ENCODE measurements around the gene ANKRD24. TPM values are rescaled to one million over a fixed set of nuclear protein-coding genes. Genes with fewer than 3 reads are reported as not detected.

Gene ANKRD24
- total RNA-seq, 4 donors from 2014 or later = 0.30 to 1.7 (median 0.61) TPM

DNA sequence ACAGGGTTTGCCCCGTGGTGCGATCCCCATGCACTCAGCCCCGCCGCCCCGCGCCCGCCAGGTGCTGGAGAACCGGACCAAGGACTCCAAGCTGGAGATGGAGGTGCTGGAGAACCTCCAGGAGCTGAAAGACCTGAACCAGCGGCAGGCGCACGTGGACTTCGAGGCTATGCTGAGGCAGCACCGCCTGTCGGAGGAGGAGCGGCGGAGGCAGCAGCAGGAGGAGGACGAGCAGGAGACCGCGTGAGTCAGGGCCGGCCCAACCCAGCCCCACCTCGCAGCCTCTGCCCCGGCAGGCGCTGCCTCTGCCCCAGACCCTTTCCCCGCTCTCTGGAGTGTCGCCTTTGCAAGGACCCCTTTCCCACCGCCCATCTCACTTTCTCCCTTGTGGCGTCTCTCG lies 75.7 kb downstream of the ANKRD24 start:
- no peak for DNase-seq (ENCODE audit: low spot score in 2 of 2)
- Histone ChIP-seq H3K4me3 (no peak overlapping the region), H3K27me3 (no peaks in the 10 kb centered on the region), H3K9me3 (peaks cover 0 to 7% (median 0%) of the 10 kb centered on the region in 4 donors), H3K27ac (no peak overlapping the region), H3K36me3 (peaks cover 2 to 100% (median 42%) of the 10 kb centered on the region in 3 donors), H3K4me1 (peaks cover 0 to 7% (median 0%) of the 10 kb centered on the region in 4 donors)
- no peak for TF ChIP-seq EP300 (IDR thresholded peaks at IDR 0.05)
- no peak for TF ChIP-seq POLR2A (IDR thresholded peaks at IDR 0.05)
- TF ChIP-seq, protein P1, sequence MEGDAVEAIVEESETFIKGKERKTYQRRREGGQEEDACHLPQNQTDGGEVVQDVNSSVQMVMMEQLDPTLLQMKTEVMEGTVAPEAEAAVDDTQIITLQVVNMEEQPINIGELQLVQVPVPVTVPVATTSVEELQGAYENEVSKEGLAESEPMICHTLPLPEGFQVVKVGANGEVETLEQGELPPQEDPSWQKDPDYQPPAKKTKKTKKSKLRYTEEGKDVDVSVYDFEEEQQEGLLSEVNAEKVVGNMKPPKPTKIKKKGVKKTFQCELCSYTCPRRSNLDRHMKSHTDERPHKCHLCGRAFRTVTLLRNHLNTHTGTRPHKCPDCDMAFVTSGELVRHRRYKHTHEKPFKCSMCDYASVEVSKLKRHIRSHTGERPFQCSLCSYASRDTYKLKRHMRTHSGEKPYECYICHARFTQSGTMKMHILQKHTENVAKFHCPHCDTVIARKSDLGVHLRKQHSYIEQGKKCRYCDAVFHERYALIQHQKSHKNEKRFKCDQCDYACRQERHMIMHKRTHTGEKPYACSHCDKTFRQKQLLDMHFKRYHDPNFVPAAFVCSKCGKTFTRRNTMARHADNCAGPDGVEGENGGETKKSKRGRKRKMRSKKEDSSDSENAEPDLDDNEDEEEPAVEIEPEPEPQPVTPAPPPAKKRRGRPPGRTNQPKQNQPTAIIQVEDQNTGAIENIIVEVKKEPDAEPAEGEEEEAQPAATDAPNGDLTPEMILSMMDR (IDR thresholded peaks at IDR 0.05) = no peak
- 92% methylated on average over 26 to 28 of the region's 28 CpGs for WGBS, 2 donors

DNA sequence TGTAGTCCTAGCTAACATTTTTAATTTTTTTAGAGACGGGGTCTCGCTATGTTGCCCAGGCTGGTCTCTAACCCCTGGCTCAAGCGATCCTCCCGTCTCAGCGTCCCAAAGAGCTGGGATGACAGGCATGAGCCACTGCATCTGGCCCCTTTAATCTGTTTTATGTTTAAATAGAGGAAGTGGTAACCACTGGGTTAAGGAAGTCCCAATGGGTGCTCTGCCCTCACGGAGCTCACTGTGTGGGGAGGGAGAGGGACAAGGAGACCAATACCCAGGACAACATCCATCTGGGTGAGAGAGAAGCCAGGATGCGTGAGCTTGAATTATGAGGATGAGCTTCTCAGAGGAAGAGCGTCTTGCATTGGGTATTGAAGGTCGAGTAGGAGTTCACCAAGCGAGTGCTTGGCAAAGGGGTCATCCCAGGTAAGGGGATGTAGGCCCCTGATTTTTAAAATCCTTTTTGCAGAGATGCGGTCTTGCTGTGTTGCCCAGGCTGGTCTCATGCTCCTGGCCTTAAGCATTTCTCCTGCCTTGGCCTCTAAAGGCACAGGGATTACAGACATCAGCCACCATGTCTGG lies 78.2 kb downstream of the ANKRD24 start:
- no peak overlapping the region for H3K27ac ChIP-seq
- peaks cover 2 to 98% (median 40%) of the 10 kb centered on the region in 3 donors for H3K36me3 ChIP-seq
- 85 to 95% methylated on average over 9 to 11 of the region's 11 CpGs for WGBS, 2 donors

DNA sequence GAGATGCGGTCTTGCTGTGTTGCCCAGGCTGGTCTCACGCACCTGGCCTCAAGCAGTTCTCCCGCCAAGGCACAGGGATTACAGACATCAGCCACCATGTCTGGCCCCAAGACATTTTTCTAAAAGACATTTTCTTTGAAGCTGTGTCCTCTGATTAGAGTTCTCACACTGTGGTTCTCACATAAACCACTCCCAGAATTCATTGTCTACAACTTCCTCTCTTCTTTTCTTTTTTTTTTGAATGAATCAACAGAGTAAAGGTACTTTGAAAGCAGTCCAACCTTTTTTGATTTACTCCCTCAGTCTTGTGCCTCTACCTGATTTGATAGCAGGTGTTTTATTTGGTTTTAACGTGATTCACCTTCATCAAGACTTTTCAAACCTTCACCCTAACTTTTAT lies 82.3 kb downstream of the ANKRD24 start:
- WGBS, 2 donors = 84 to 90% methylated on average over 4 of the region's 4 CpGs
- Histone ChIP-seq H3K27me3 (no peaks in the 10 kb centered on the region), H3K36me3 (peaks cover 2 to 98% (median 23%) of the 10 kb centered on the region in 3 donors), H3K27ac (no peak overlapping the region), H3K4me3 (no peak overlapping the region), H3K4me1 (peaks cover 0 to 10% (median 0%) of the 10 kb centered on the region in 4 donors), H3K9me3 (no peaks in the 10 kb centered on the region)
- TF ChIP-seq POLR2A (IDR thresholded peaks at IDR 0.05) (no peak), EP300 (IDR thresholded peaks at IDR 0.05) (no peak)
- TF ChIP-seq, protein P1 (IDR thresholded peaks at IDR 0.05) = no peak
- DNase-seq (ENCODE audit: low spot score in 2 of 2) = no peak

More for the DNA sequence above, 78.2 kb downstream of the ANKRD24 start:
- no peak for DNase-seq (ENCODE audit: low spot score in 2 of 2)
- H3K4me3 ChIP-seq = no peak overlapping the region
- peaks cover 0 to 7% (median 0%) of the 10 kb centered on the region in 4 donors for H3K9me3 ChIP-seq
- H3K27me3 ChIP-seq = no peaks in the 10 kb centered on the region
- H3K4me1 ChIP-seq = peaks cover 0 to 7% (median 0%) of the 10 kb centered on the region in 4 donors
- TF ChIP-seq EP300 (IDR thresholded peaks at IDR 0.05) (no peak), POLR2A (IDR thresholded peaks at IDR 0.05) (no peak)
- TF ChIP-seq, protein P1 (IDR thresholded peaks at IDR 0.05) = no peak

DNA sequence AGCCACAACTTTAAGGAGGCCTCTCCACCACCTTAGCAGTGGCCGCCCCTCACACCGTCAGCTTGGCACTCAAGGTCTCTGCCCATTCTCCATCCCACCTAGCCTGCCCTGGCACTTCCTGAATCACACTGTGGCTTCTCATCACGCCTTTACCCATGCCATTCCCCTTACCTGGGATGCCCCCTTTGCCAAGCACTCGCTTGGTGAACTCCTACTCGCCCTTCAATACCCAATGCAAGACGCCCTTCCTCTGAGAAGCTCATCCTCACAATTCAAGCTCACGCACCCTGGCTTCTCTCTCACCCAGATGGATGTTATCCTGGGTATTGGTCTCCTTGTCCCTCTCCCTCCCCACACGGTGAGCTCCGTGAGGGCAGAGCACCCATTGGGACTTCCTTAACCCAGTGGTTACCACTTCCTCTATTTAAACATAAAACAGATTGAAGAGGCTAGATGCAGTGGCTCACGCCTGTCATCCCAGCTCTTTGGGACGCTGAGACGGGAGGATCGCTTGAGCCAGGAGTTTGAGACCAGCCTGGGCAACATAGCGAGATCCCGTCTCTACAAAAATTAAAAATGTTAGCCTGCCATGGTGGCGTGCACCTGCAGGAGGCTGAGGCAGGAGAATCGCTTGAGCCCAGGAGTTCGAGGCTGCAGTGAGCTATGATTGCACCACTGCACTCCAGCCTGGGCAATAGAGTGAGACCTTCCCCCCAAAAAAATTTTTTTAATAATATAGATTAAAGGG lies 83.9 kb downstream of the ANKRD24 start:
- no peak for TF ChIP-seq POLR2A (IDR thresholded peaks at IDR 0.05)
- H3K27me3 ChIP-seq = no peaks in the 10 kb centered on the region
- H3K9me3 ChIP-seq = no peaks in the 10 kb centered on the region
- H3K4me1 ChIP-seq = peaks cover 0 to 3% (median 0%) of the 10 kb centered on the region in 4 donors
- 84 to 85% methylated on average over 18 of the region's 18 CpGs for WGBS, 2 donors
- H3K27ac ChIP-seq = no peak overlapping the region
- H3K36me3 ChIP-seq = peaks cover 2 to 98% (median 12%) of the 10 kb centered on the region in 3 donors
- H3K4me3 ChIP-seq = no peak overlapping the region
- no peak for DNase-seq (ENCODE audit: low spot score in 2 of 2)

DNA sequence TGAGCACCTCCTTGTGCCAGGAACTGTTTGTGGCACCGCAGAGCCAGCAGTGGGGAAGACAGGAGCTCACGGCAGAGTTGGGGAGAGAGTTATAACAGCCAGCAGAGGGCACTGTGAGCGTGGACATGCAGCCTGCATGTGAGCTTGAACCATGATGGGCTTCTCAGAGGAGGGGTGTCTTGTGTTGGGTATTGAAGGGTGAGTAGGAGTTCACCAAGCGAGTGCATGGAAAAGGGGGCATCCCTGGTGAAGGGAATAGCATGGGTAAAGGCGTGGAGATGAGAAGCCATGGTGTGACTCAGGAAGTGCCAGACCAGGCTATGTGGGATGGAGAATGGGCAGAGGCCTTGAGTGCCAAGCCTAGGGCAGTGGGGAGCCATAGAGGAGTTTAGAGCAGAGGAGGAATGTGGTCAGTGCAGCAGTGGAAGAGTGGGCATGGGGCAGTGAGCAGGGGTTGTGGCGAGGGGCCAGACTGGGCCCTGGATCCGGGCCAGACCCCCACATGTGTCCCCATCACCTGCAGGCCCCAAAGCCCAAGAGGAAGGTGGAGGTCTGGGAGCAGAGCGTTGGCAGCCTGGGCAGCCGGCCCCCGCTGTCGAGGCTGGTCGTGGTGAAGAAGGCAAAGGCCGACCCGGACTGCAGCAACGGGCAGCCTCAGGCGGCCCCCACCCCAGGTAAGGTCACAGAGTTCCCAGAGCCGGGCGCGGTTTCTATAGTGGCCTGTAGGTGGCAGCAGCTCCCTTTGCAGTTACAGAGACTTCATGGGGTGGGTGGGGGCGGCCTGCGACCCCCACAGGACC lies 84.8 kb downstream of the ANKRD24 start:
- DNase-seq (ENCODE audit: low spot score in 2 of 2) = peak; percentile 28 to 56
- no peak for TF ChIP-seq POLR2A (IDR thresholded peaks at IDR 0.05)
- TF ChIP-seq EP300 (IDR thresholded peaks at IDR 0.05) = no peak
- TF ChIP-seq, protein P1 (IDR thresholded peaks at IDR 0.05) = peak; percentile 64 to 90 (median 76)
- WGBS, 2 donors = 35 to 43% methylated on average over 21 of the region's 21 CpGs
- no peak overlapping the region for H3K27ac ChIP-seq
- peaks cover 0 to 5% (median 0%) of the 10 kb centered on the region in 4 donors for H3K9me3 ChIP-seq
- peaks cover 0 to 3% (median 0%) of the 10 kb centered on the region in 4 donors for H3K4me1 ChIP-seq
- peaks cover 2 to 98% (median 12%) of the 10 kb centered on the region in 3 donors for H3K36me3 ChIP-seq
- H3K27me3 ChIP-seq = no peaks in the 10 kb centered on the region
- H3K4me3 ChIP-seq = no peak overlapping the region

Measured in tibial nerve (tissue), 4 donors.